H9 (cell line): ENCODE measurements around the gene DCT. TPM values are rescaled to one million over a fixed set of nuclear protein-coding genes. Genes with fewer than 3 reads are reported as not detected.

Experiments
- DNase-seq: peaks from one replicate; pipeline ENCODE4 v3.0.0-alpha.2; 2017
- H2AFZ ChIP-seq: one replicate; pipeline ENCODE4 v1.6.1; 2013; ENCODE audit warnings: mild to moderate bottlenecking, low read length, control low read depth, moderate library complexity
- H2AK5ac ChIP-seq: 2 replicates; pipeline ENCODE4 v1.6.1; 2013; ENCODE audit warnings: low read length, control low read depth, mixed read lengths; ENCODE audit not compliant: insufficient read length
- H2BK120ac ChIP-seq: one replicate; pipeline ENCODE4 v1.6.1; 2013; ENCODE audit warnings: low read depth, mild to moderate bottlenecking, low read length, control low read depth, inconsistent platforms; ENCODE audit not compliant: poor library complexity, severe bottlenecking
- H2BK12ac ChIP-seq: 2 replicates; pipeline ENCODE4 v1.6.1; 2013; ENCODE audit warnings: low read length, control low read depth, mixed read lengths, low read depth; ENCODE audit not compliant: insufficient read length
- H2BK15ac ChIP-seq: 2 replicates; pipeline ENCODE4 v1.6.1; 2013; ENCODE audit warnings: low read depth, low read length, control low read depth
- H2BK20ac ChIP-seq: one replicate; pipeline ENCODE4 v1.6.1; 2013; ENCODE audit warnings: low read depth, mild to moderate bottlenecking, low read length, control low read depth, inconsistent platforms; ENCODE audit not compliant: poor library complexity, severe bottlenecking
- H2BK5ac ChIP-seq: 2 replicates; pipeline ENCODE4 v1.6.1; 2013; ENCODE audit warnings: low read length, control low read depth, mixed read lengths; ENCODE audit not compliant: insufficient read length
- H3K14ac ChIP-seq: 2 replicates; pipeline ENCODE4 v1.6.1; 2013; ENCODE audit warnings: low read length, control low read depth; ENCODE audit not compliant: insufficient read depth
- H3K18ac ChIP-seq: 2 replicates; pipeline ENCODE4 v1.6.1; 2013; ENCODE audit warnings: low read depth, mild to moderate bottlenecking, mixed read lengths, low read length, control low read depth; ENCODE audit not compliant: insufficient read length
- H3K23ac ChIP-seq: 2 replicates; pipeline ENCODE4 v1.6.1; 2013; ENCODE audit warnings: low read length, control low read depth, mixed read lengths, low read depth; ENCODE audit not compliant: insufficient read length
- H3K23me2 ChIP-seq: 2 replicates; pipeline ENCODE4 v1.6.1; 2013; ENCODE audit warnings: low read depth, mild to moderate bottlenecking, mixed read lengths, low read length, control low read depth; ENCODE audit not compliant: insufficient read length, poor library complexity, severe bottlenecking
- H3K27ac ChIP-seq: 2 replicates; pipeline ENCODE4 v1.5.1; 2013; ENCODE audit warnings: low read length, control low read depth, mixed read lengths, low read depth; ENCODE audit not compliant: insufficient read length
- H3K27me3 ChIP-seq: 2 replicates; pipeline ENCODE4 v1.6.1; 2013; ENCODE audit warnings: low read length, control low read depth, inconsistent platforms; ENCODE audit not compliant: insufficient read depth
- H3K4ac ChIP-seq: 2 replicates; pipeline ENCODE4 v1.6.1; 2013; ENCODE audit warnings: low read depth, mild to moderate bottlenecking, control low read depth, inconsistent platforms, low read length, moderate library complexity
- H3K4me1 ChIP-seq: 2 replicates; pipeline ENCODE4 v1.6.1; 2013; ENCODE audit warnings: low read length, control low read depth, inconsistent platforms; ENCODE audit not compliant: insufficient read depth
- H3K4me2 ChIP-seq: 2 replicates; pipeline ENCODE4 v1.6.1; 2013; ENCODE audit warnings: low read length, control low read depth, mixed read lengths; ENCODE audit not compliant: insufficient read length, insufficient read depth
- H3K56ac ChIP-seq: 2 replicates; pipeline ENCODE4 v1.6.1; 2013; ENCODE audit warnings: low read depth, mild to moderate bottlenecking, mixed read lengths, low read length, control low read depth; ENCODE audit not compliant: insufficient read length
- H3K79me1 ChIP-seq: 2 replicates; pipeline ENCODE4 v1.6.1; 2013; ENCODE audit warnings: low read depth, mild to moderate bottlenecking, moderate library complexity, low read length, control low read depth, inconsistent platforms; ENCODE audit not compliant: insufficient read depth, poor library complexity, severe bottlenecking
- H3K79me2 ChIP-seq: 2 replicates; pipeline ENCODE4 v1.6.1; 2013; ENCODE audit warnings: low read length, control low read depth, inconsistent platforms; ENCODE audit not compliant: insufficient read depth
- H3K9ac ChIP-seq: 2 replicates; pipeline ENCODE4 v1.6.1; 2013; ENCODE audit warnings: low read length, control low read depth, mixed read lengths; ENCODE audit not compliant: insufficient read length; ENCODE audit errors: extremely low read depth
- H3K9me3 ChIP-seq: one replicate; pipeline ENCODE4 v1.6.1; 2013; ENCODE audit warnings: low read depth, low read length, inconsistent platforms; ENCODE audit not compliant: control insufficient read depth
- H3T11ph ChIP-seq: one replicate; pipeline ENCODE4 v1.6.1; 2013; ENCODE audit warnings: mild to moderate bottlenecking, low read length, control low read depth, inconsistent platforms
- H4K20me1 ChIP-seq: one replicate; pipeline ENCODE4 v1.6.1; 2013; ENCODE audit not compliant: control insufficient read depth, insufficient read length, insufficient read depth
- H4K5ac ChIP-seq: 2 replicates; pipeline ENCODE4 v1.6.1; 2013; ENCODE audit warnings: low read depth, mild to moderate bottlenecking, mixed read lengths, low read length, control low read depth; ENCODE audit not compliant: insufficient read length
- H4K8ac ChIP-seq: replicated peaks from 2 replicates; pipeline ENCODE4 v1.6.1; 2013; ENCODE audit warnings: low read length, control low read depth, mixed read lengths, low read depth; ENCODE audit not compliant: insufficient read length
- H4K91ac ChIP-seq: 2 replicates; pipeline ENCODE4 v1.6.1; 2013; ENCODE audit warnings: low read depth, mild to moderate bottlenecking, moderate library complexity, mixed read lengths, low read length, control low read depth; ENCODE audit not compliant: insufficient read length
- H3K27ac Mint-ChIP-seq, 3 experiments: 2 replicates in 2 of 3; 3 replicates in 1 of 3; pipeline ENCODE4 v1.8.0; 2020 to 2021; ENCODE audit warnings: mixed read lengths in 3 of 3, mild to moderate bottlenecking in 1 of 3, moderate library complexity in 1 of 3
- H3K27me3 Mint-ChIP-seq: 2 replicates; pipeline ENCODE4 v1.8.0; 2021; ENCODE audit warnings: low read depth, mild to moderate bottlenecking, moderate library complexity, mixed read lengths
- H3K36me3 Mint-ChIP-seq, 3 experiments: 2 replicates in 2 of 3; 3 replicates in 1 of 3; pipeline ENCODE4 v1.8.0; 2020 to 2021; ENCODE audit warnings: low read depth in 3 of 3, mixed read lengths in 3 of 3; ENCODE audit not compliant: insufficient read depth in 1 of 3
- H3K4me1 Mint-ChIP-seq, 2 experiments: 2 replicates each; pipeline ENCODE4 v1.8.0; 2020; ENCODE audit warnings: mixed read lengths in 2 of 2
- H3K4me3 Mint-ChIP-seq, 2 experiments: 2 replicates in 1 of 2; 3 replicates in 1 of 2; pipeline ENCODE4 v1.8.0; 2020 to 2021; ENCODE audit warnings: mild to moderate bottlenecking in 2 of 2, mixed read lengths in 2 of 2, moderate library complexity in 1 of 2
- H3K9me3 Mint-ChIP-seq, 2 experiments: 2 replicates in 1 of 2; 3 replicates in 1 of 2; pipeline ENCODE4 v1.8.0; 2020; ENCODE audit warnings: mild to moderate bottlenecking in 2 of 2, mixed read lengths in 2 of 2, moderate library complexity in 1 of 2
- WGBS: extraction: QIAGEN DNeasy Blood & Tissue Kit; methylation state at CpG from one replicate; pipeline ENCODE4 v1.1.7; 2013; ENCODE audit warnings: missing lambda C conversion rate, low lambda C conversion rate, mixed read lengths; ENCODE audit not compliant: insufficient read length; ENCODE audit errors: extremely low coverage; 5-methylcytosine and 5-hydroxymethylcytosine counted together
- total RNA-seq: library from RNA; stranded (reverse); gene quantifications from 2 replicates; pipeline ENCODE4 v1.2.1, GENCODE V29; 2021
- TF ChIP-seq, protein P1 (sequence below): fragments of 200-600 bp; sonication (generic); conservative IDR thresholded peaks from 3 replicates; pipeline ENCODE4 v1.8.0; 2021; ENCODE audit warnings: antibody characterized with exemption, mild to moderate bottlenecking

DCT gene
- total RNA-seq, 1 experiment from 2014 or later, result not detected

DNA sequence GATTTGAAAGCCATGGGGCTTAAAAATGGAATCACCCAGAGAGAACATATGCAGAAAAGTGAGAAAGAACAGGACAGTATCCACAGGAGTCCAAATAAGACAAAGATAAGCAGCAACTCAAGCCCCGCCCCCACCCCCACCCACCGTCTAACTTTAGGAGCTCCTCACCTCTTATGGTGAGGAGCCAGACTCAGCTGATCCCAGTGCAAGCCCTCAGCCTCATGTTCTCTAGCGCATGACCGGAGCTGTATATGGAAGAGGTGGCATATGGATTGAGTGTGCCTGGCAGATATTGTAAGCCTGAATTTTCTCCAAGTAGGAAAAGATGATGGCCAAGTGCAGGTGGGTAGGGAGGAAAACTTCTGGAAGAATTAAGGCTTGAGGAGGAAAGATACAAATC, 36.4 kb upstream of the DCT start:
- Mint-ChIP-seq H3K27ac (no peak overlapping the region), H3K4me1 (peaks cover 0 to 4% of the 10 kb centered on the region in 2 experiments; a peak in 3 of 4 replicates), H3K27me3 (peaks cover 3% of the 10 kb centered on the region), H3K36me3 (no peaks in the 10 kb centered on the region; a peak in 2 of 7 replicates), H3K9me3 (peaks cover 2 to 5% of the 10 kb centered on the region in 2 experiments; a peak in 4 of 5 replicates), H3K4me3 (no peak overlapping the region)
- H3K14ac ChIP-seq, result no peak overlapping the region
- H4K8ac ChIP-seq, result no peak overlapping the region
- H2BK120ac ChIP-seq, result no peak overlapping the region
- H3K56ac ChIP-seq, result no peak overlapping the region
- DNase-seq, result no peak
- no CpG with 5 or more reads among the region's 4 CpGs for WGBS
- no peak overlapping the region for H3K23ac ChIP-seq
- no peak overlapping the region for H2BK12ac ChIP-seq
- no peak overlapping the region for H2BK15ac ChIP-seq
- TF ChIP-seq, protein P1, sequence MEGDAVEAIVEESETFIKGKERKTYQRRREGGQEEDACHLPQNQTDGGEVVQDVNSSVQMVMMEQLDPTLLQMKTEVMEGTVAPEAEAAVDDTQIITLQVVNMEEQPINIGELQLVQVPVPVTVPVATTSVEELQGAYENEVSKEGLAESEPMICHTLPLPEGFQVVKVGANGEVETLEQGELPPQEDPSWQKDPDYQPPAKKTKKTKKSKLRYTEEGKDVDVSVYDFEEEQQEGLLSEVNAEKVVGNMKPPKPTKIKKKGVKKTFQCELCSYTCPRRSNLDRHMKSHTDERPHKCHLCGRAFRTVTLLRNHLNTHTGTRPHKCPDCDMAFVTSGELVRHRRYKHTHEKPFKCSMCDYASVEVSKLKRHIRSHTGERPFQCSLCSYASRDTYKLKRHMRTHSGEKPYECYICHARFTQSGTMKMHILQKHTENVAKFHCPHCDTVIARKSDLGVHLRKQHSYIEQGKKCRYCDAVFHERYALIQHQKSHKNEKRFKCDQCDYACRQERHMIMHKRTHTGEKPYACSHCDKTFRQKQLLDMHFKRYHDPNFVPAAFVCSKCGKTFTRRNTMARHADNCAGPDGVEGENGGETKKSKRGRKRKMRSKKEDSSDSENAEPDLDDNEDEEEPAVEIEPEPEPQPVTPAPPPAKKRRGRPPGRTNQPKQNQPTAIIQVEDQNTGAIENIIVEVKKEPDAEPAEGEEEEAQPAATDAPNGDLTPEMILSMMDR, result no peak
- H3T11ph ChIP-seq, result no peak overlapping the region
- H3K27ac ChIP-seq, result no peak overlapping the region
- peaks cover 6% of the 10 kb centered on the region for H3K9me3 ChIP-seq
- H3K4ac ChIP-seq, result no peak overlapping the region
- no peak overlapping the region for H3K9ac ChIP-seq
- no peak overlapping the region for H4K91ac ChIP-seq
- no peak overlapping the region for H3K4me2 ChIP-seq
- H3K18ac ChIP-seq, result no peak overlapping the region
- no peaks in the 10 kb centered on the region for H3K79me2 ChIP-seq
- no peak overlapping the region for H2AK5ac ChIP-seq
- no peaks in the 10 kb centered on the region for H3K27me3 ChIP-seq
- H2BK20ac ChIP-seq, result no peak overlapping the region
- H3K23me2 ChIP-seq, result no peaks in the 10 kb centered on the region
- no peak overlapping the region for H4K5ac ChIP-seq
- H2AFZ ChIP-seq, result no peak overlapping the region
- H4K20me1 ChIP-seq, result no peaks in the 10 kb centered on the region
- H3K79me1 ChIP-seq, result no peaks in the 10 kb centered on the region
- 0 out of 2 replicates have a peak, but pooled peaks cover 4% of the 10 kb centered on the region for H3K4me1 ChIP-seq
- no peak overlapping the region for H2BK5ac ChIP-seq
